A549 (cell line): ENCODE measurements around the gene NTM.

Source experiments
- CTCF ChIP-seq: fragments of >200 bp; sonication (Bioruptor Twin); formaldehyde crosslinking; IDR thresholded peaks from 3 replicates; pipeline ENCODE4 v1.5.1; 2016
- MAFK ChIP-seq: fragments of 450-650 bp; IDR thresholded peaks from 2 replicates; pipeline ENCODE4 v1.6.1; 2014; ENCODE audit not compliant: partially characterized antibody
- NR3C1 ChIP-seq: fragments of >200 bp; sonication (Bioruptor Twin); formaldehyde crosslinking; IDR thresholded peaks from 3 replicates; pipeline ENCODE4 v1.6.1; 2017
- POLR2A ChIP-seq: IDR thresholded peaks from 2 replicates; pipeline ENCODE4 v1.6.1; 2012; ENCODE audit warnings: mild to moderate bottlenecking, low read length
- RARB ChIP-seq: fragments of 250-450 bp; sonication (Bioruptor Pico); IDR thresholded peaks from 2 replicates; pipeline ENCODE4 v1.8.0; 2021; ENCODE audit warnings: mild to moderate bottlenecking, moderate library complexity

- TF ChIP-seq RARB (CRISPR knock-in tag) (no peak), POLR2A (no peak), MAFK (no peak), CTCF (no peak), NR3C1 (no peak)
Measured at GRCh38 chr11:132008872-132009271, 638.5 kb downstream of the NTM start.
